Stimulated activated CD8-positive, alpha-beta memory T cell treated with anti-CD3 and anti-CD28 coated beads, Interleukin-12 subunit alpha, Interleukin-12 subunit beta, amount 100 ng/mL, for 24 hours (primary cell): ENCODE measurements around the gene PRKRA.
A peak's percentile ranks its signal among the peaks of the same experiment; 100 is the strongest.
"Not testable (repeated sequence)": the region's sequence is repeated elsewhere in the genome, so short reads cannot be mapped to it uniquely, and the experiment has no call there.

Source experiments
- DNase-seq: peaks from one replicate; pipeline ENCODE4 v3.0.0-alpha.2; 2020; ENCODE audit errors: extremely low read depth

The PRKRA gene

DNA sequence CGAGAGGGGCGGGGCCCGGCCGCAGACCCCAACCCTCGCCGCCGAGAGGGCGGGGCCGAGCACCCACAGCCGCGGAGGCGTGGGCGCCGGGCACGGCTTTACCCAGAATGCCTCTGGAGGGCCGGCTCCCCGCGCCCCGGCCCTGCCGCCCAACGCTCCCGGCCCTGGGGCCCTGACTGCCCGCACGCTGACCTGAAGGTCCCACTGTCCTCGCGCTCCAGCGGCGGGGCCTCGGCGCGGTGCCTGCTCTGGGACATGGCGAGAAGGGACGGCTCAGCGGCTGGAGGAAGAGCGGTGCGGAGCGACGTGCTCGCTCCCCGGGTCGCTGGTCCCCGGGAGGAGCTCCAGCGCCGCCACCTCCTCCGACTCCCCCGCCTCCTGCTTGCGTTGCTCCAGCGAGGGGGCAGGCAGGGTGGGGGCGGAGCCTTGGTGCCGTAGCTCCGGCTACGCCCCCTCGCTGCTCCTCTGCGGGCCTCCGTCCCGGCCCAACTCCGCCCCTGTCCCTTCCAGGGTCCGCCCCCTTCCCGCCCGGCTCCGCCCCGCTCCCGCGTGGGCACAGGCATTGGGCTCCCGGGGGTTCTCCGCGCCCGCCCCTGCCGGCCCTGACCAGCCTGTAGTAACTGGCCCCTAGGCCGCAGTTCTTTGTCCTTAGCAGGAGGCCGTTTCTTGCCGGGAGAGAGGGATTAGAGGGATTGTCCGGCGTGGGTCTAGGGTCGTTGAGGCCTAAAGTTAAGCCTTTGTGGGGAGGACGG, at the start of gene PRKRA, which contains the start of gene PJVK:
Gene PRKRA, minus strand, starts transcription at position 402 of the 752 bp plus-strand sequence. Its CDS starts 145 bp downstream, at position 257.
Gene PJVK, plus strand, starts transcription at position 605 of the 752 bp plus-strand sequence. CDS start 2,032 bp downstream, outside the sequence.
- peak; percentile 88 for DNase-seq

GRCh38 chr2:178499640-178500039, 48.7 kb upstream of the PRKRA start:
- DNase-seq = no peak

DNA sequence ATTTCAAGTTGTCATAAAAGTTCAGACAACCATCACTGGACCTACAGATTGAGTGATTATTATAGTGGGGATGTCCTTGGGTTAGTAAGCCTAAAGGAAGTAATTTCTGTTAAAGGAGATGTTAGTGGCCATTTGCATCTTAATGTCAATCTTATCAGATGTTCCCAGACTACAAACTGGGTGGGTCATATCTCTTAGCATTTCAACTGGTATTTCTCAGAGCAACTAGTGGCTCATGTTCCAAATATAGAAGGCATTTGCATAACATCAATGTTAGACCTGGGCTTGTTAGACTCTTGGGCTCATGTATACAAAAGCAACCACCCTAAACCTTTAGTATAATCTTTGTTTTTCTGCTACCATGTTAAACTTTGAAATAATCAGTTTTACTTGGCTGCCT, 47.2 kb upstream of the PRKRA start:
- no peak for DNase-seq

- DNase-seq = no peak
These were observed 45.1 kb upstream of the PRKRA start for GRCh38 chr2:178496049-178496448.

- DNase-seq = no peak
These were observed 40.6 kb upstream of the PRKRA start for GRCh38 chr2:178491612-178492011.

GRCh38 chr2:178485356-178485755, 34.4 kb upstream of the PRKRA start:
- no peak for DNase-seq

DNA sequence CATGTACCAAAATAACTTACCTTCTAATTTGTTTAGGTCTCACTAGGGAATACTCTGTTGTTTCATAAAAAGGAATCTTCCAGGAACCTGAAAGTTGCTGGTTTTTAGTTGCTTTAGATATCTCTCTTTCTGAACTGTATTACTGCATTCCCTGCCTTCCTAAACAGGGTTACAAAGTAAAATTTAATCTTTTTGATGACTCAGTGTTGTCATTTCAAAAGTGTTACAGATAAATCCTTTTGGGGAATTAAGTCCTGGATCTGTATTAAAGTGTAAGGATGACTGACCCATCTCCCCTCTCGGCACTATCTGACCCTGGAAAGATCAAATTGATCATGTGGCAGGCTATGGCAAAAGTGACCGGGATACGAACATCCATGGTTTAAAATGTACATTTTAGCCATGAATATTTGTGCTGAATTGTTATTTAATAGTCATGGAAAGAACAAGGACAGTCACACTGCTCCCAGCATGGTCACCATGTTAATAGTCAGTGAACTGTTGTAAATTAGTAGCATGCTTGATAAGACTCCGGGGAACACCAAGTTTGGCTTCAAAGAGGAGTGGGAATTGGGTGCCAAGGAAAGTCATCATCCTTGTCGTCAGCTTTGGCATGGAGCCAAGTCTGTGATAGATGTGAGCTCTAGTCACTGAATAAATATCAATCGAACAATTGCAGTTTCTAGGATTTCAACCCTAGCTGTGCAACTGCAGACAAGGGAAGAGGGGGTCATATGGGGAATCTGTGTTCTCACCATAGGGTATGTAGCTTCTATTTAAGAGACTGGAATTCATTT, 33.5 kb upstream of the PRKRA start:
- no peak for DNase-seq

GRCh38 chr2:178482437-178482836, 31.5 kb upstream of the PRKRA start:
- DNase-seq = no peak

GRCh38 chr2:178480227-178481181, 29.5 kb upstream of the PRKRA start, which contains the start of gene PLEKHA3:
PLEKHA3 (plus strand) TSS chr2:178480457; CDS start chr2:178480870, 413 bp downstream.
- DNase-seq = peak; percentile 49

DNA sequence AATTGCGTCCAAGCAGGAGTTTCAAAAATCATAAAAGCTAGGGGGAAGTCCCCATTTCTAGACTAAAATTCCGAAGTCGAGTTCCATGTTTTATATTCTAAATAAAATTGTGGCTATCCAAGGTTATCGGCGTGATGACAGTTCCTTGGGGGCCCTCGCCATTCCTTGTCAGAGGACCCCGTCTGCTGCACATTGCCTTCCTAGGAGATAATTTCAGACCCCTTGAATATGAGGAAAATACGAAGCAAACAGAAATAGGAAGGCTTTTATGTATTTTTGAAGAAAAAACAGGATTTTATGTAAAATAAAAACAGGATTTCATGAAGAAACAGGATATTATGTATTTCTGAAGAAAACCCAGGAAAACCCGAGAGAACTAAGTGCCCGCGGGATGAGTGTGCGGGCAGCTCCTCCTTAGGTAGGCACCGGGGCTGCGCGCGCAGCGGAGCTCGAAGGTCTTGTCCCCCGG, 28.8 kb upstream of the PRKRA start:
- no peak for DNase-seq

DNA sequence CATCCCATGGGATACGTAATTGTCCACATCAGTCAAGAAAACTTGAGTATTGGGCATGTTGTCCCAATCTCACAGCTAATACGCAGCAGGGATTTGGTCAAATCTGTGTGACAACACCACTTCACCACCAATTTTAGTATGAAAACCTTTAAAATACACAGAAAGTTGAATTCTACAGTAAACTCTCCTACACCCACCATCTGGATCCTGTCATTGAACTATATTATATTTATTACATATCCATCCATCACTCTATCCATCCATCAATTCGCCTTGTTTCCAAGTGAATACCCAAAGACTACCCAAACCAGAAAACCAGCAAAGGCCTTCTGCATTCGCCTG, 28.3 kb upstream of the PRKRA start:
- no peak for DNase-seq

GRCh38 chr2:178478439-178479274, 27.7 kb upstream of the PRKRA start, which contains the start of gene FKBP7:
FKBP7 (minus strand) TSS chr2:178478600; CDS start chr2:178478499, 101 bp downstream.
- DNase-seq = peak; percentile 65

- DNase-seq = no peak
These were observed 27.1 kb upstream of the PRKRA start for GRCh38 chr2:178478130-178478438.

DNA sequence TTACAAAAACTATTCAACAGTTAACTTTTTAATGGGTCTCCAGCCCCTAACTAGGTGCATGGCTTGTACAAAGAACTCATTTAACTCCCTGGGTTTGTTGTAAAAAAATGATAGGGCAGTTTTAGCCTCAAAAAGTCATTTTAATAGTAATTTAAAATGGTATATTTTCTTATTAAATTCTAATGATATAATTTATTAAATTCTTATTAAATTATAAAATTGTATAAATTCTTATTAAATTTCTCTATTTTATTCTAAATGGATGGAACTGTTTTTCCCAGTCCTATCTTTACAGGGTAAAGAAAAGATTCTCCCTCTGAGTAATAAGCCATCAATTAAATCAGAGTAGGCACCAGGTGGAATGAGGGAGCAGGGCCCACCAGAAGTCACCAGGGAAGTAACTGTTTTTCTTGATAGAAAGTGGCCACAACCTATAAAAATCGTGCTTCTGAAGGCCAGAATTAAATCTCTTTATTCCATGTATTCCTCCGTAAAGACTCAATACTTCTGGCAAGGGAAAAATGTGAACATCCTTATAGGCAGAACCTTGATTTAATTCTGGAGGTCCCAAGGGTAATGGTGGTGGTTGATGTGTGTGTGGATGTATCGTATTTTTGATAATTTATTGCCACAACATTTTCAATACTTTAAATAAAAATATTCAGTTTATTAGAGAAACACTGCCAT, 26.6 kb upstream of the PRKRA start:
- no peak for DNase-seq

DNA sequence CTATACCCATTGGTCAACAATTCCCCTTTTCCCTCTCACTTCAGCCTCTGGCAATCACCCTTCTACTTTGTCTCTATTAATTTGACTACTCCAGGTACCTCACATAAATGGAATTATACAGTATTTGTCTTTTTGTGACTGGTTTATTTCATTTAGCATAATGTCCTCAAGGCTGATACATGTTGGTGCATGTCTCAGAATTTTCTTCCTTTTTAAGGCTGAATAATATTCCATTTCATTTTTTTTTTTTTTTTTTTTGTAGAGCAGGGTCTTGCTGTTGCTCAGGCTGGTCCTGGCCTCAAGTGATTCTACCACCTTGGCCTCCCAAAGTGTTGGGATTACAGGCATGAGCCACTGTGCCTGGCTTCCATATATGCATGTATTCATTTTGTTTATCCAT, 25.5 kb upstream of the PRKRA start:
- DNase-seq = no peak

DNA sequence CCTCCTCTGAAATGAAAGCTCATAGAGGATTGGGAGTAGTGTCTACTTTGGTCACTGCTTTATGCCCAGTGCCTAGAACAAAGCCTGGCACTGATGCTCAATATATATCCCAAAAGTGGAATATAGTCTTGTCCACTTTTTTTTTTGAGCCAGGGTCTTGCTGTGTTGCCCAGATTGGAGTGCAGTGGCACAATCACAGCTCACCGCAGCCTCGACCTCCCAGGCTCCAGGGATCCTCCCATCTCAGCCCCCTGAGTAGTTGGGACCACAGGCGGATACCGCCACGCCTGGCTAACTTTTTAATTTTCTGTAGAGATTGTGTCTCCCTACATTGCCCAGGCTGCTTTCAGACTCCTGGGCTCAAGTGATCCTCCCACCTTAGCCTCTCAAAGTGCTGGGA, 23.6 kb upstream of the PRKRA start:
- DNase-seq = no peak

GRCh38 chr2:178473931-178474330, 23.0 kb upstream of the PRKRA start:
- DNase-seq = no peak

GRCh38 chr2:178473373-178473772, 22.4 kb upstream of the PRKRA start:
- DNase-seq = no peak

GRCh38 chr2:178471313-178471712, 20.3 kb upstream of the PRKRA start:
- DNase-seq = not testable (repeated sequence)

GRCh38 chr2:178469219-178469849, 18.4 kb upstream of the PRKRA start:
- DNase-seq = no peak
